GM21447 (cell line): ENCODE results near the gene POLR3A.

Source experiments
- ATAC-seq: cut with Tn5 transposase; IDR thresholded peaks from one replicate; pipeline ENCODE4 v1.9.1; 2021; ENCODE audit not compliant: unreplicated experiment

Gene POLR3A

GRCh38 chr10:77959887-77960455, 69.3 kb downstream of the POLR3A start:
- ATAC-seq, result no peak

- no peak for ATAC-seq
Measured at GRCh38 chr10:77959384-77959783, 69.9 kb downstream of the POLR3A start.

GRCh38 chr10:77955136-77955535, 74.2 kb downstream of the POLR3A start:
- no peak for ATAC-seq

GRCh38 chr10:77949167-77949566, 80.1 kb downstream of the POLR3A start:
- ATAC-seq, result no peak

GRCh38 chr10:77946084-77946483, 83.2 kb downstream of the POLR3A start:
- ATAC-seq, result no peak

GRCh38 chr10:77944519-77944918, 84.8 kb downstream of the POLR3A start:
- ATAC-seq, result no peak

- ATAC-seq, result no peak
Measured at GRCh38 chr10:77943121-77943901, 86.0 kb downstream of the POLR3A start.

GRCh38 chr10:77941790-77942189, 87.5 kb downstream of the POLR3A start:
- ATAC-seq, result no peak

- ATAC-seq, result no peak
Measured at GRCh38 chr10:77940627-77941026, 88.7 kb downstream of the POLR3A start.

GRCh38 chr10:77940225-77940624, 89.1 kb downstream of the POLR3A start:
- ATAC-seq, result no peak

GRCh38 chr10:77939561-77940001, 89.7 kb downstream of the POLR3A start:
- no peak for ATAC-seq

GRCh38 chr10:77936697-77937567, 92.4 kb downstream of the POLR3A start:
- ATAC-seq, result no peak

GRCh38 chr10:77932016-77932715, 97.1 kb downstream of the POLR3A start:
- no peak for ATAC-seq

GRCh38 chr10:77927402-77928246, 101.7 kb downstream of the POLR3A start:
- ATAC-seq, result no peak

- ATAC-seq, result peak; percentile 48
Measured at GRCh38 chr10:77926566-77927401, 102.5 kb downstream of the POLR3A start, which contains the start of gene DLG5. Gene DLG5 (minus strand): TSS chr10:77926755. CDS start chr10:77926520, 235 bp downstream.

GRCh38 chr10:77925795-77926565, 103.3 kb downstream of the POLR3A start:
- peak; percentile 50 for ATAC-seq

- ATAC-seq, result no peak
Measured at GRCh38 chr10:77925410-77925794, 103.9 kb downstream of the POLR3A start.

GRCh38 chr10:77922566-77923179, 106.6 kb downstream of the POLR3A start:
- ATAC-seq, result no peak
